HG02885 (cell line): ENCODE data around the gene SPPL2B.
"Not testable (repeated sequence)": the region's sequence is repeated elsewhere in the genome, so short reads cannot be mapped to it uniquely, and the experiment has no call there.

Experiments
- ATAC-seq: cut with Tn5 transposase; IDR thresholded peaks from one replicate; pipeline ENCODE4 v1.9.1; 2021; ENCODE audit warnings: mild to moderate bottlenecking; ENCODE audit not compliant: unreplicated experiment, poor library complexity

The SPPL2B gene

DNA sequence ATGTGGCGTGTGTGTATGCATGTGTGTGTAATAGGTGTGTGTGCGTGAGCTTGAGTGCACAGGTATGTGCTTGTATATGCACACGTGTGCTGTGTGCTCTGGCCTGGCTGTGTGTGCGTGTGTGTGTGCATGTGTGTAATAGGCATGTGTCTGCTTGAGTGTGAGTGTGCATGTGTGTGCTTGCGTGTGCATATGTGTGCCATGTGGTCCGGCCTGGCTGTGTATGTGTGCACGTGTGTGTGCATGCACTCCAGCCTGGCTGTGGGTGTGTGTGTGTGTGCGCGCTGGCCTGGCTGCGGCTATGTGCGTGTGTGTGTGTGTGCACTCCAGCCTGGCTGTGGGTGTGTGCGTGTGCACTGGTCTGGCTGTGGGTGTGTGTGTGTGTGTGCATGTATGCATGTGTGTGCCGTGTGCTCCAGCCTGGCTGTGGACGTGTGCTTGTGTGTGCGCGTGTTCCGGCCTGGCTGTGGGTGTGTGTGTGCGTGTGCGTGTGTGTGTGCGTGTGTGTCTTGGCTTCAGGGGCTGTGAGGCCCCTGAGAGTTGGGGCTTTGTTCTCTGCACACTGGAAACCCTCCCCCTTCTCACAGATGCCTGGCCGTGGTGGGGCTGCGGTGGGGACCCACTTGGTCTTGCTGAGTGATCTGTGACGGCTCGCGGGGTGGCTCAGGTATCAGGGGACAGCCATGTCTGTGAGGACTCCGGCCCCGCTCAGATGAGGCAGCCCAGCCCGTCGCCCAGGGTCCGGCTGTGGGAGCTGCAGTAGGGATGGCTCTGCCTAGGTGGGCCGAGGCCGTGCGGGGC lies 8.2 kb downstream of the SPPL2B start:
- ATAC-seq, result no peak

DNA sequence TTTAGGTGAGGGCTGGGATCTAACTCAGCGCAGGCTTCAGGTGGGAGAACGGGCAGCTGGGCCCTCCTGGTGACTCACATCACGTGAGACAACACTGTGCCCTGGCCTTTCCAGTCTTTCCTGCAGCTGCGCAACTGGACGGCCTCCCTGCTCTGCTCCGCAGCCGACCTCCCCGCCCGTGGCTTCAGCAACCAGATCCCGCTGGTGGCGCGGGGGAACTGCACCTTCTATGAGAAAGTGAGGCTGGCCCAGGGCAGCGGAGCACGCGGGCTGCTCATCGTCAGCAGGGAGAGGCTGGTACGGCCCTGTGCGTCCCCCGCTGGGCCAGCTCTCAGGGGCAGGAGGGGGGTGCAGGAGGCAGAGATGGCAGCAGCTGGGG lies 8.8 kb downstream of the SPPL2B start:
- ATAC-seq, result no peak

DNA sequence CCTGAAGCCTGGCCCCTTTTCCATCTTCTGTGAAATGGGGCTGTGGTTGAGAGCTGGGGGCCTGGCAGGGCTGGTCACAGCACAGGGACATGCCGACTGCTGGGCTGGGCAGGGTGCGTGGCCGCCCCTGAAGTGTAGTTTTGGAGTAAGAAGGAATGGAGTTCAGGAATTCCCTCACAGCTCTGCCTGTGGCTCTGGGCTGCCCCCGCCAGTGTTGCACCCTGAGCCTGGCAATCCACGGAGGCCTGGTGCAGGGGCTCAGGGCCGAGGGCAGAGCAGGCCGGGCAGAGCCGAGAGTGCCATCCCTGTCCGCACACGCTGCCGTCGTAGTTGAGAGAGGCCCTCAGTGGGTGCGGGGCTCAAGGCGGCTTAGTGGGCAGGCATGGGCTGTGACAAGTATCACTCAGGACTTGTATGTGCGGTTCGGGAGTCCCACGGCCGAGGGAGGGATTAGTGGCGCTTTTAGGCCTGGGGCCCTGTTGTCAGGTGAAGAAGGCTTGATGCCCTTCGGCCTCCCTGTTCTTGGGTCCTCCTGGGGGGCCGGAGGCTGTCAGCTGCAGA lies 9.7 kb downstream of the SPPL2B start:
- ATAC-seq, result no peak

DNA sequence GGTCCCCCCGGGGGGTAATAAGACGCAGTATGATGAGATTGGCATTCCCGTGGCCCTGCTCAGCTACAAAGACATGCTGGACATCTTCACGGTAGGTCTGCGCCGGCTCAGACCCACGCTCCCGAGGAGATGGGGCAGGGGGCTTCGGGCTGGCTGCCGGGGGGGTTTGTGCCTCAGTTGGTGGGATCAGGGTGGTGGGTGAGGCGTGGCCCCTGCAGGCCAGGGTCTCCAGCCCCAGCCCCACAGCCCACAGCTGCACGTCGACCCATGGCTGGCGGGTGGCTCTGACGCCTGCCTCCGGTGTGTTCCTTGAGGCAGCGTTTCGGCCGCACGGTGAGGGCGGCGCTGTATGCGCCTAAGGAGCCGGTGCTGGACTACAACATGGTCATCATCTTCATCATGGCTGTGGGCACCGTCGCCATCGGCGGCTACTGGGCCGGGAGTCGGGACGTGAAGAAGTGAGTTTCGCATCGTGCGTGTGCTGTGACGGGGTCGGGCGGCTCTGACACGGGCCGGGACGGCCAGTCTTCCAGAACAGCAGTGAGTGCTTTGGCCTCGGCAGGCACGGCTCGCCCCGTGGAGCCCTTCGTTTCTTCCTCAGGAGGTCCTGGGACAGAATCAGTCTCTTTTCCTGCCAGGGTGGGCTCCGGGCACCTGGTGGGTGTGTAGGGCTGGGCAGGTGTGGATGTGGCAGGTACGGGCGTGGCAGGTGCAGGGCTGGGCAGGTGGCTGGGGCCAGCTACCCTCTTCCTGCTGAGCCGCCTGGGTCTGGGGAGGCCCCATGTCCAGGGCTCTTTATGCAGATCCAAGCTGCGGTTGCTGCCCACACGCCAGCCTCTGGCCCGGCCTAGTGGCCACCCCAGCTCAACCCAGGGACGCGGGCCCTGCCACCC lies 10.5 kb downstream of the SPPL2B start:
- no peak for ATAC-seq

DNA sequence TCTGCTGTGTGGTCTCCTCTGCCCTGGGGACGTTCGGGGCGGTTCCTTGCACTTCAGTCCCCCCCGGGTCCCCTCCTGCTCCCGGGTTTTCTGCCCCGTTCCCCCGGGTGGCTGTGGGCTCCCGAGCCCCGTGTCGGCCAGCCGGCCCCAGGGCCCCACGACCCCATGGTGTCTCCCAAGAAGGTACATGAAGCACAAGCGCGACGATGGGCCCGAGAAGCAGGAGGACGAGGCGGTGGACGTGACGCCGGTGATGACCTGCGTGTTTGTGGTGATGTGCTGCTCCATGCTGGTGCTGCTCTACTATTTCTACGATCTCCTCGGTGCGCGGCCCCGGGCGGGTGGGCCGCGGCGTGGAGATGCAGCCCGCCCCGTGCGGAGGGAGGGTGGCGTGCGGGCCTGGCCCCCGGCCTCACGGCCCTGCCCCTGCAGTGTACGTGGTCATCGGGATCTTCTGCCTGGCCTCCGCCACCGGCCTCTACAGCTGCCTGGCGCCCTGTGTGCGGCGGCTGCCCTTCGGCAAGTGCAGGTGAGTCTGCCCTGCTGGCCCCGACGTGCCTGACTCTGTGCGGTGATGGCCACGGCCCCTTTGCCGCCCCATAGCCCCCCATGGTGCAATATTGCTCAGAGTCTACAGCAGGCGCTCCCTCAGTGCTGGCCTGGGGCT lies 11.3 kb downstream of the SPPL2B start:
- ATAC-seq, result no peak

DNA sequence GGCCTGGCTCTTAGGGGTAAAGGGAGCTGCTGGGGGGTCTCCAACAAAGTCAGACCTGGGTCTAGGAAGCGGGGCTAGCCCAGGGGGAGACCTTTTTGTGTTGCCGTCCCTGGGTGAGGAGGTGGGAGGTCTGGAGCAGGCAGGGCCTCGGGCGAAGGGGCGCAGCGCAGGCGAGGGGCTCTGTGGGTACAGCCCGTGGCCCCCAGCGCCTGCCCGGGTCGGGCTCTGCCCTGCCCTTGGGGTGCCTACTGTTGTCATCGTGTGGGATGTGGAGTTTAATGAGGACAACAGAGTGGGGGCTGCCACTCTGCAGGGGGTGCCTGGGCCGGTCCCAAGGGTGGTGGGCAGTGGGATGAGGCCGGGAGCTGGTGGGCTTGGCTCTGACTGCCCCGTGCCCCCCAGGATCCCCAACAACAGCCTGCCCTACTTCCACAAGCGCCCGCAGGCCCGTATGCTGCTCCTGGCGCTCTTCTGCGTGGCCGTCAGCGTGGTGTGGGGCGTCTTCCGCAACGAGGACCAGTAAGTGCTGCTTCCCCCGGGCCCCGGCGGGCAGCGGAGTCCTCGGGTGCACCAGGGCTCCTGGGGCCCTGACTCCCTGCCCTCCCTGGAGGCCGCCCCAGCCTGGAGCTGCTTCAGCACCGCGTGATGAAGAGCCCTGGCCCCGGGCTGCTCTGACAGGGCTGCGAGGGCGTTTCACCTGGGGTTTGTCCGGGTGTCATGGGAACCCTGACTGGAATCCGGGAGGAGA lies 12.2 kb downstream of the SPPL2B start:
- no peak for ATAC-seq

DNA sequence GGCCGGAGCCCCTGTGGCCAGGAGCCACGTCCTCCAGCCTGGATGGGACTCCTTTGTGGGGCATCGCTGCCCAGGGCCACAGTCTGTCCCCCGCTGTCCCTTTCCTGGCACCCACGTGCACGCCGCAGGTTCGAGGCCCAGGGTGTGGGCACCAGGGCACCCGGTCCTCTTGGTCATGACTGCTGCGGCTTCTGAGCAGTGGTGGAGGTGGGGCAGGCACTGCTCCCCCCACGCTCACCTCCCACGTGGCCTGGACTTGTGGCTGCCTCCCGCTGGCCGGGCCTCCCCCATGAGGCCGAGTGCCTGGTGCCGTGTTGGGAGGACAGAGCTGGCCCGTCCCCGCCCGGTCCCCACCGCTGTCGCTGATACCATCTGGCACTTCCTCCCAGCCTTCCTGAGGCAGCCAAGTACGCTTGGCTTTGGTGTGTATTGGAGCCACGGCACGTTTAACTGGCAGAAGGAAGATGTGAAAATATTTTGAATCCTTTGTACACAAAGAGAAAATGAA lies 12.8 kb downstream of the SPPL2B start:
- no peak for ATAC-seq

DNA sequence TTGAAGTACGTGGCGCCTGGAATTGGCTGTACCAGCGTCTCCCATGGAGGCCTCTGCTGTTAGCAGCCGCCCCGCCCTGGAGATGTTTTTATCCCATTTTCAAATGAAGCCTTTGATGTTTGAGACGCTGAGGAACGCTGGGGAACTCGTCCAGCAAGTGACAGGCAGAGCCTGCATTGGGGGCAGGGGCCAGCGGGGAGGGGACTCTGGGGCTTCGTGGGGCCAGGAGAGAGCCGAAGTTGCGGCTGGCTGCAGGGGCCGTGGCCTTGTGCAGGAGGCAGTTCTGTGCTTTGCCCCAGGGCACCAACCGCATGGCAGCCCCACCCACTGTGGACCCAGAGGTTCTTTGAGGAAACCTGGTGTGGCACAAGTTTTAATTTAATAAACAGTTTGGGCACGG lies 13.5 kb downstream of the SPPL2B start:
- ATAC-seq, result no peak

DNA sequence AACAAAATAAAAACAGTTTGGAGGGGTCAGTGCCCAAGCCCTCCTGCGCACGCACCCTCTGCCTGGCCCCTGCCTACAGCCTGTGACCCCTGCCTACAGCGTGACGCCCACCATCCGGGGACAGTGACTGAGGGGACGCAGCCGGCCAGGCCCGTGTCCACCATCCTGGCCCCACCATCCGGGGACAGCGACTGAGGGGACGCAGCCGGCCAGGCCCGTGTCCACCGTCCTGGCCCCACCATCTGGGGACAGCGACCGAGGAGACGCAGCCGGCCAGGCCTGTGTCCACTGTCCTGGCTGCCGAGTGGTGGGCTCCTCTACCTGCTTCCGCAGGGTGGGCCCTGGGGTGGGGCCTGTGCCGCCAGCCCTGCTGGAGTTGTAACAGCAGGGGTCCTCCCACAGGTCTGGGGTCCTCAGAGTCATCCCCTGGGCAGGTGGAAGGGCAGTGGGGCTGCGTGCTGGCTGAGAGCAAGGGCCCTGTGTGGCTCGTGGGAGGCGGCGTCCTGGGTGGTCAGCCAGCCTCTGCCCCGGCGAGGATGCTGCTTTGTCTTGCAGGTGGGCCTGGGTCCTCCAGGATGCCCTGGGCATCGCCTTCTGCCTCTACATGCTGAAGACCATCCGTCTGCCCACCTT lies 14.3 kb downstream of the SPPL2B start:
- ATAC-seq, result no peak

DNA sequence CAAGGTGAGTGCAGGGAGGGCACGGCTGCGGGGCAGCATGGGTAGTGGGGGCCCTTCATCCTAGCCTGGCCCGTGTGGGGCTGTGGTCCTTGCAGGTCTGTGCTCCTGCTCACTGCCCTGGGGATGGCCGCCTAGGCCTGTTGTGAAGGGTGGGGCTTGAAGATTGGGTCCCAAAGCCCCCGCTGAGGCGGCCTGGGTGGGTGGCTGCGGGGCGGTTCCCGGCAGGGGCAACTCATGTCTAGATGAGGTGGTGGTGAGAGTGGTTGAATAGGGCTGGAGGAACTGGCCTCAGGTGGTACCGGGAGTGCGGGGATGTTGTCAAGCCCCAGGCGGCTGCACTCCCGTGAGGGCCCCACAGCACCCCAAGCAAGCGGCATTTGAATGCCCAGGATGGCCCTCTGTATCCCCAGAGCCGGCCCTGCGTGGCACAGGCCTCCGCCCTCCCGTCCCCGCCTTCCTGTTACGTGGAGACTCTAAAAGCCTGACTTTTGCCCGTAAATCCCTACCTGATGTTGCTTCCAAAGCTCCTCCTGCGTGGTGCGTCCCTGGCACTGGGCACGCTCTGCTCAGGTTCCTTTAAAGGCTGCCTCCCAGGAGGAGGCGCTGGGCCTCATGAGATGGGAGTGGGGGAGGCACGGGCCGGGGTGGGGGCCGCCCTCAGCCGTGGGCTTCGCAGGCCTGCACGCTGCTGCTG lies 15.0 kb downstream of the SPPL2B start:
- no peak for ATAC-seq

DNA sequence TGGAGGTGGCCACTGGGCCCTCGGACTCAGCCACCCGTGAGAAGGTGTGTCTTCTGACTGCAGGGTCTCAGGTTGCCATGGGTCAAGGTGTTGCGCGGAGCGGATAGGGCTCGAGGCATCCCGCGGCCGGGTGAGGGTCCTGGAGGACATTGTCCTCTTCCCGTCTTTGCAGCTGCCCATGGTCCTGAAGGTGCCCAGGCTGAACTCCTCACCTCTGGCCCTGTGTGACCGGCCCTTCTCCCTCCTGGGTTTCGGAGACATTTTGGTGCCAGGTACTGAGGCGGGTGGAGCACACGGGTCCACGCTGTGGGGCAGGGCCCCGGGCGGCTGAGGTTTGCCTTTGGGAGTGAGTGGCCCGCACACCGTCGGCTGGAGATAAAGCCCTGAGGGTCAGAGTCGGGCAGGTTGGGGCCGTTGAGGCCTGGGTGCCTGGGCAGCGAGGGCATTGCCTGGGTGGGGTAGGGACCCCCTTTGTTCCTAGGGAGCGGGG lies 15.9 kb downstream of the SPPL2B start:
- no peak for ATAC-seq

DNA sequence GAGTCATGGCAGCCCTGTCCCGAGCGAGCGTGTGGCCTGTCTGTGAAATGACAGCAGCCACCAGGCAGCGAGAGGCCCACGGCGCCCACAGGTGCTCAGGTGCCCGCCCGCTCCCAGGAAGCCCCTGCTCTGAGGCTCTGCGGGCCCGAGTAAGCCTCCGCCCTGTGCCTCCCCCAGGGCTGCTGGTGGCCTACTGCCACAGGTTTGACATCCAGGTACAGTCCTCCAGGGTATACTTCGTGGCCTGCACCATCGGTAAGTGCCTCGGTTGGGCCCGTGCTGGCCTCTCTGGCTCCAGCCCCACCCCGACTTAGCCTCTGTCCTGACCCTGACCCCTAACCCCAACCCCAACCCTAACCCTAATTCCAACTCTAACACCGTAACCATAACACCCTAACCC lies 16.6 kb downstream of the SPPL2B start:
- ATAC-seq, result no peak

DNA sequence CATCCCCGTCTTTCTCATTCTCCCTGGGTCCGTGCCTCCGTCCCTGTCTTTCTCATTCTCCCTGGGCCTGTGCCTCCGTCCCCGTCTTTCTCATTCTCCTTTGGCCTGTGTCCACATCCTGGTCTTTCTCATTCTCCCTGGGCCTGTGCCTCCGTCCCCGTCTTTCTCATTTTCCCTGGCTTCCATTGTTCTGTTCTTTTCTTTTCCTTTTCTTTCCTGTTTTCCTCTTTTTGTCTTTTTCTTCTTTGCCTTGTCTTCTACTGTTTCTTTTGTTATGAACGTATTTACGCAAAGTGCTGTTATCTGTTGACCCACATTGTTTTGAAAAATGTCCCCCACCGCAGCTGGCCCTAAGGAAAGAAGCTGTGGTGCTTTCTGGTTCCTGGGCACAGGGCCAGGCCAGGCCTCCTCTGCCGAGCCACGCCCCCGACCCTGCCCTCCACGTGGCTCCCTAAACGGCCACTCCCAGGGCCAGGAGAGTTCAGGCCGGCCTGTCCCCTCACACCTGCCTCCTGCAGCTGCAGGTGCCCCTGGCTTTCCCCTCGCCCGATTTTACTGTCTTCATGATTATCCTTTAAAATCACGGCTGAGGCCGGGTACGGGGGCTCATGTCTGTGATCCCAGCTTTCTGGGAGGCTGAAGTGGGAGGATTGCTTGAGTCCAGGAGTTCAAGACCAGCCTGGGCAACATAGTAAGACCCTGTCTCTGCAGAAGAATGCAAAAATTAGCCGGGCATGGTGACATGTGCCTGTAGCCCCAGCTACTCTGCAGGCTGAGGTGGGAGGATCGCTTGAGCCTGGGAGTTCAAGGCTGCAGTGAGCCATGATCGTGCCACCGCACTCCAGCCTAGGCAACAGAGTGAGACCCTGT lies 17.5 kb downstream of the SPPL2B start:
- no peak for ATAC-seq

DNA sequence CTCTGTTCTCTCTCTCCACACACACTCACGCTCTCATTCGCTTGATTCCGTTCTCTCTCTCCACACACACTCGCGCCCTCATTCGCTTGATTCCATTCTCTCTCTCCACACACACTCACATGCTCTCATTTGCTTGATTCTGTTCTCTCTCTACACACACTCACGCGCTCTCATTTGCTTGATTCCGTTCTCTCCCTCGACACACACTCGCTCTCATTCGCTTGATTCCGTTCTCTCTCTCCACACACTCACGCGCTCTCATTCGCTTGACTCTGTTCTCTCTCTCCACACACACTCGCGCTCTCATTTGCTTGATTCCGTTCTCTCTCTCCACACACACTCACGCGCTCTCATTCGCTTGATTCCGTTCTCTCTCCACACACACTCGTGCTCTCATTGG lies 21.3 kb downstream of the SPPL2B start:
- ATAC-seq, result not testable (repeated sequence)

DNA sequence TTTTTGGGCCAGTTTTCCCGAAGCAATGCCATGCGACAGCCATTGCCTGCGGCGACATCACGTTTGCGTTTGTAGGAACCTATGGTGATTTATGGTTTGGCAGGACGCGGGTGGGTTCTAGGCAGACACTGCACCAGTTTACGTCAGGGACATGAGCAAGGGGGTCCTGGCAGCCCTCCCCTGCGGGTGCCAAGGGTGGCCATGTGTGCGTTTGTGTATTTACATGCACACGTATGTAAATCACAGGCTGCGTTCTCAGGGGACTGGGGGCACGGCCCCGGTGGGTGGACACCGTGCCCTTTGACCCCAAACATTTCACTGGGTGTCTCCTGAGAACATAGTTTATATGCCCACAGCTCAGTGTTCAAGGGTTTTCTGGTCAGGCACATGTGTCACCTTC lies 22.2 kb downstream of the SPPL2B start:
- ATAC-seq, result no peak

DNA sequence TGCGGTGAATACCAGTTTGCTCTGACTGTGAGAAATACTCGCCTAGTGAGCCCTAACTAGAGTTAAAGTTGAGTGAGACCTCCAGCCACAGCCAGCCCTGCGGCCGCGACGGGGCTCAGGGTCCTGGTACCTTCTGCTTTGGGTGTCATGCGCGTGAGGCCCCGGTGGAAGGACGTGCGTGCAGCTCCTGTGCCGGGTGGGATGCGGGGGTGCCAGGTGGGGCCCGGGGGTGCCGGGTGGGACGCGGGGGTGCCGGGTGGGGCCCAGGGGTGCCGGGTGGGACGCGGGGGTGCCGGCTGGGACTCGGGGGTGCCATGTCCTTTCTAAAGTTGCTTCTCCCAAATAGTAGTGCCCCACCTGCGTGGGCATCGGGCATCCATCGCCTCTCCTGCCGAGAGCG lies 23.1 kb downstream of the SPPL2B start:
- no peak for ATAC-seq

DNA sequence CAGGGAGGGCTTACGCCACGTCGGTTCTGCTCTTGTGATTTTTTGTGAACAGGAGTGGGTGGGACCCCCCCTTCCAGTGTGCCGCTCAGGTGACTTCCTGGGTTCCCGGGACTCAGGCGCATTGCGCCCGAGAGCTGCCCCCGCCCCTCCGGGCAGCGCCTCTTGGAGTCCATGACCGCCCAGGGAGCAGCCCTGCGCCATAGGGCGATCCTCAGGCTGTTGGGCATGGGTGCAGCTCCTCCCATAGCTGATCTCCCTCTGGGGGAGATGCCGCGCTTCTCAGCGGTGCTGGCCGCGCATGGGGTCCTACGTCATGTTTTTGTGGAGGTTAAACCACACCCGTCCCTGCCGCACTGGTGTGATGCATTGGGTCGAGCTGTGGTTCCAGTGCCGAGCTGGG lies 23.6 kb downstream of the SPPL2B start:
- ATAC-seq, result no peak
